Transverse colon (tissue), 4 donors: ENCODE data around the gene LPCAT1.

Source experiments
- EP300 ChIP-seq: sonication (generic); formaldehyde crosslinking; IDR thresholded peaks from one replicate; pipeline ENCODE4 v1.6.1; 2017; ENCODE audit warnings: antibody characterized with exemption, low read depth
- POLR2A ChIP-seq: fragments of 450-650 bp; IDR thresholded peaks from one replicate; pipeline ENCODE4 v1.6.1; 2016; ENCODE audit warnings: antibody characterized with exemption, mild to moderate bottlenecking, moderate library complexity
- POLR2AphosphoS5 ChIP-seq, 3 donors: sonication (generic); formaldehyde crosslinking; IDR thresholded peaks; one replicate each; pipeline ENCODE4 v1.6.1; 2016; ENCODE audit warnings: antibody characterized with exemption in 3 of 3
- TF ChIP-seq, protein P1 (sequence below), 5 experiments: fragments of 200-600 bp in 3 of 5; fragments of 450-650 bp in 2 of 5; sonication (generic) in 3 of 5; IDR thresholded peaks; 1 replicate in 2 of 5; 2 replicates in 3 of 5; pipeline ENCODE4 v1.5.1; 2016 to 2017; ENCODE audit warnings: antibody characterized with exemption in 5 of 5, inconsistent platforms in 3 of 5, mild to moderate bottlenecking in 2 of 5, moderate library complexity in 1 of 5

DNA sequence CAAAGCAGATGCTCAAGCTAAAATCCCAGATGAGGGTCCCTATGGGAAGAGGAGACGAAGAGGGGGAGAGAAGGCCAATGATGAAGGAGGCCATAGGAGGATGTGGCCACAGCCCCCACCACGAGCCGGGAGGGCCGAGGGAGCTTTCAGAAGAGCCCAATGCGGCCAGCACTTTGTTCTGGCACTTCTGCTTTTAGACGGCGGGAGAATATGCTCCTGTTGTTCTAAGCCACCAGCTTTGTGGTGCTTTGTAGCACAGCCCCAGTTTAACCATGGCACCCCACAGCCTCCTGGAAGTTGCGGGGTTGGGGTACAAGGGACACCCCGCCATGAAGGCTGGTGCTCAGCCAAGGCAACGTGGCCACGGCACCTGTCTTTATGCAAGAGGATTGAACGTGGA is 33.4 kb downstream of the LPCAT1 start:
- TF ChIP-seq, protein P1, sequence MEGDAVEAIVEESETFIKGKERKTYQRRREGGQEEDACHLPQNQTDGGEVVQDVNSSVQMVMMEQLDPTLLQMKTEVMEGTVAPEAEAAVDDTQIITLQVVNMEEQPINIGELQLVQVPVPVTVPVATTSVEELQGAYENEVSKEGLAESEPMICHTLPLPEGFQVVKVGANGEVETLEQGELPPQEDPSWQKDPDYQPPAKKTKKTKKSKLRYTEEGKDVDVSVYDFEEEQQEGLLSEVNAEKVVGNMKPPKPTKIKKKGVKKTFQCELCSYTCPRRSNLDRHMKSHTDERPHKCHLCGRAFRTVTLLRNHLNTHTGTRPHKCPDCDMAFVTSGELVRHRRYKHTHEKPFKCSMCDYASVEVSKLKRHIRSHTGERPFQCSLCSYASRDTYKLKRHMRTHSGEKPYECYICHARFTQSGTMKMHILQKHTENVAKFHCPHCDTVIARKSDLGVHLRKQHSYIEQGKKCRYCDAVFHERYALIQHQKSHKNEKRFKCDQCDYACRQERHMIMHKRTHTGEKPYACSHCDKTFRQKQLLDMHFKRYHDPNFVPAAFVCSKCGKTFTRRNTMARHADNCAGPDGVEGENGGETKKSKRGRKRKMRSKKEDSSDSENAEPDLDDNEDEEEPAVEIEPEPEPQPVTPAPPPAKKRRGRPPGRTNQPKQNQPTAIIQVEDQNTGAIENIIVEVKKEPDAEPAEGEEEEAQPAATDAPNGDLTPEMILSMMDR (IDR thresholded peaks at IDR 0.05): no peak
- no peak for TF ChIP-seq POLR2AphosphoS5 (IDR thresholded peaks at IDR 0.05)
- TF ChIP-seq POLR2A: no peak
- no peak for TF ChIP-seq EP300
